Endothelial cell of umbilical vein (primary cell): ENCODE data around the gene ZC3H15. TPM values are rescaled to one million over a fixed set of nuclear protein-coding genes. Genes with fewer than 3 reads are reported as not detected.

Experiments used
- BruUV-seq: library from RNA; stranded (reverse); fragments of 400-500 nt; replicated peaks from 2 replicates; lab custom pipeline; 2021; lab: Mats Ljungman, UMichigan
- CTCF ChIA-PET: fragments of 300-600, 350-600 bp; sonication (Branson Sonifier 250); formaldehyde crosslinking; loops from one replicate; lab custom pipeline; 2021; ENCODE audit warnings: antibody characterized with exemption, inconsistent platforms; lab: Charles Lee
- POLR2A ChIA-PET: fragments of 300-600, 350-600 bp; sonication (Branson Sonifier 250); formaldehyde crosslinking; loops from one replicate; lab custom pipeline; 2021; ENCODE audit warnings: antibody characterized with exemption, inconsistent platforms; lab: Charles Lee
- DNase-seq: peaks from one replicate; pipeline ENCODE4 v3.0.0-alpha.2; 2011; ENCODE audit warnings: low read depth, low spot score
- FAIRE-seq: peaks from 2 replicates; lab custom pipeline; 2011; peaks lifted over from hg19 to GRCh38; lab: Jason Lieb, UNC
- H2AFZ ChIP-seq: 2 replicates; pipeline ENCODE4 v1.6.0; 2012; ENCODE audit warnings: low read depth, low read length, control low read depth, inconsistent platforms
- H3K27ac ChIP-seq: 2 replicates; pipeline ENCODE4 v1.5.1; 2011; ENCODE audit warnings: low read depth, mild to moderate bottlenecking, control low read depth, low read length, moderate library complexity; ENCODE audit not compliant: insufficient read depth
- H3K27me3 ChIP-seq, 2 experiments: 2 replicates each; pipeline versions ENCODE4 v1.6.0 to v1.6.1; 2011; ENCODE audit warnings: low read length in 2 of 2, mixed read lengths in 1 of 2; ENCODE audit not compliant: control insufficient read depth in 2 of 2, insufficient read depth in 2 of 2
- H3K36me3 ChIP-seq, 2 experiments: 2 replicates in 1 of 2; 3 replicates in 1 of 2; pipeline ENCODE4 v1.5.1; 2011; ENCODE audit warnings: low read length in 2 of 2, mild to moderate bottlenecking in 1 of 2, moderate library complexity in 1 of 2; ENCODE audit not compliant: control insufficient read depth in 2 of 2, insufficient read depth in 2 of 2; ENCODE audit errors: extremely low read depth in 1 of 2
- H3K4me1 ChIP-seq: 3 replicates; pipeline ENCODE4 v1.5.1; 2011; ENCODE audit warnings: mild to moderate bottlenecking, low read length; ENCODE audit not compliant: control insufficient read depth, insufficient read depth; ENCODE audit errors: extremely low read depth
- H3K4me2 ChIP-seq: 2 replicates; pipeline ENCODE4 v1.6.1; 2011; ENCODE audit warnings: low read length, control low read depth, mixed read lengths; ENCODE audit not compliant: insufficient read depth
- H3K4me3 ChIP-seq, 3 experiments: fragments of 200-600 bp in 1 of 3; sonication (generic), shearing (Covaris generic) in 1 of 3; replicated peaks in 1 of 3; 2 replicates each; pipeline ENCODE4 v1.5.1; 2011 to 2016; ENCODE audit warnings: control low read depth in 3 of 3, low read length in 3 of 3, mild to moderate bottlenecking in 2 of 3, inconsistent platforms in 1 of 3, low read depth in 1 of 3, moderate library complexity in 1 of 3; ENCODE audit not compliant: insufficient read depth in 1 of 3
- H3K79me2 ChIP-seq: 2 replicates; pipeline ENCODE4 v1.6.0; 2012; ENCODE audit warnings: low read length, inconsistent platforms; ENCODE audit not compliant: control insufficient read depth, insufficient read depth
- H3K9ac ChIP-seq: replicated peaks from 2 replicates; pipeline ENCODE3; 2011; ENCODE audit warnings: low read length, control low read depth; ENCODE audit not compliant: insufficient read depth; ENCODE audit errors: extremely low read depth
- H3K9me1 ChIP-seq: replicated peaks from 3 replicates; pipeline ENCODE4 v1.6.0; 2011; ENCODE audit warnings: mild to moderate bottlenecking, low read length; ENCODE audit not compliant: control insufficient read depth, insufficient read depth; ENCODE audit errors: extremely low read depth
- H3K9me3 ChIP-seq: replicated peaks from 2 replicates; pipeline ENCODE4 v1.5.1; 2012; ENCODE audit warnings: low read length, inconsistent platforms; ENCODE audit not compliant: control insufficient read depth, insufficient read depth
- H4K20me1 ChIP-seq: replicated peaks from 2 replicates; pipeline ENCODE3; 2011; ENCODE audit warnings: mild to moderate bottlenecking, low read length; ENCODE audit not compliant: control insufficient read depth, insufficient read depth; ENCODE audit errors: extremely low read depth
- CTCF ChIP-seq, 2 donors: IDR thresholded peaks; 1 replicate in 1 of 2; 2 replicates in 1 of 2; pipeline ENCODE4 v1.5.1; 2011; ENCODE audit warnings: low read length in 2 of 2, mild to moderate bottlenecking in 2 of 2, moderate library complexity in 2 of 2, control low read depth in 1 of 2, inconsistent platforms in 1 of 2, low read depth in 1 of 2; ENCODE audit not compliant: insufficient read depth in 1 of 2; ENCODE audit errors: extremely low read depth in 1 of 2
- EZH2 ChIP-seq: IDR thresholded peaks from 2 replicates; pipeline ENCODE4 v1.6.1; 2012; ENCODE audit warnings: borderline replicate concordance, low read depth, mild to moderate bottlenecking, moderate library complexity, low read length, inconsistent platforms; ENCODE audit not compliant: severe bottlenecking
- FOS ChIP-seq: IDR thresholded peaks from 2 replicates; pipeline ENCODE4 v1.6.1; 2011; ENCODE audit warnings: mild to moderate bottlenecking, low read length, moderate library complexity, borderline replicate concordance; ENCODE audit not compliant: insufficient read depth
- GATA2 ChIP-seq: IDR thresholded peaks from 2 replicates; pipeline ENCODE4 v1.7.0; 2011; ENCODE audit warnings: low read depth, mild to moderate bottlenecking, moderate library complexity, mixed read lengths, low read length; ENCODE audit not compliant: insufficient read length, insufficient read depth
- MAX ChIP-seq: IDR thresholded peaks from 2 replicates; pipeline ENCODE4 v1.6.1; 2011; ENCODE audit not compliant: insufficient read depth, insufficient read length
- MYC ChIP-seq: IDR thresholded peaks from one replicate; pipeline ENCODE4 v1.6.1; 2011; ENCODE audit warnings: mild to moderate bottlenecking, low read depth, low read length
- POLR2A ChIP-seq: IDR thresholded peaks from 2 replicates; pipeline ENCODE4 v1.6.1; 2012; ENCODE audit warnings: low read depth, mild to moderate bottlenecking, control low read depth, low read length
- POLR2AphosphoS5 ChIP-seq: IDR thresholded peaks from 2 replicates; pipeline ENCODE4 v1.6.1; 2012; ENCODE audit warnings: low read depth, mild to moderate bottlenecking, control low read depth, low read length, moderate library complexity; ENCODE audit not compliant: insufficient read depth
- dilution Hi-C: fragments of 300-500 bp; cut with MboI; formaldehyde crosslinking; loops from one replicate; pipeline ENCODE4 v1.15.0; 2019; ENCODE audit warnings: low sequenced_read_pairs; ENCODE audit not compliant: extremely low pct_ligation_motif_present
- intact Hi-C: fragments of 100-400 bp; cut with micrococcal nuclease; formaldehyde crosslinking; loops from one replicate; pipeline ENCODE4 v1.10.0; 2022
- polyA plus RNA-seq, 4 experiments: library from polyadenylated mRNA; depleted of rRNA in 3 of 4; stranded (reverse) in 3 of 4; unstranded in 1 of 4; fragments of >200 nt; gene quantifications; 2 replicates each; pipeline versions ENCODE4 v1.2.1 to v1.2.3, GENCODE V29; 2011 to 2012; ENCODE audit warnings: missing spikeins in 1 of 4
- total RNA-seq: library from RNA; stranded (reverse); gene quantifications from 2 replicates; pipeline ENCODE4 v1.2.3, GENCODE V29; 2021

The ZC3H15 gene
- total and polyA plus RNA-seq, 2 donors (not counting 3 experiments of a cell fraction or from before 2014, with no cell fraction given): 24.1 to 65.1 TPM

GRCh38 chr2:186515376-186515775, 29.3 kb downstream of the ZC3H15 start:
- Histone ChIP-seq H3K9ac (no peak overlapping the region), H3K27me3 (no peaks in the 10 kb centered on the region), H3K79me2 (peaks cover 6% of the 10 kb centered on the region), H3K36me3 (peaks cover 0 to 3% of the 10 kb centered on the region in 2 experiments), H4K20me1 (no peaks in the 10 kb centered on the region), H3K4me2 (no peak overlapping the region), H3K9me3 (no peaks in the 10 kb centered on the region), H3K27ac (no peak overlapping the region), H3K9me1 (no peaks in the 10 kb centered on the region), H2AFZ (no peak overlapping the region), H3K4me3 (no peak overlapping the region), H3K4me1 (no peaks in the 10 kb centered on the region)
- CTCF ChIA-PET: no interaction called here
- TF ChIP-seq MYC: no peak
- TF ChIP-seq EZH2: no peak
- TF ChIP-seq FOS: no peak
- TF ChIP-seq CTCF (IDR thresholded peaks at IDR 0.05; ENCODE audit: extremely low read depth in 1 of 2, insufficient read depth in 1 of 2, low read depth in 1 of 2, low read length in 2 of 2): no peak
- TF ChIP-seq POLR2AphosphoS5: no peak
- TF ChIP-seq MAX: no peak
- no peak for TF ChIP-seq GATA2
- TF ChIP-seq POLR2A: no peak
- dilution Hi-C loops: no loop called here
- DNase-seq (no peak), FAIRE-seq (no peak)
- intact Hi-C loops: no loop called here
- POLR2A ChIA-PET: no interaction called here
- no TSS peak for BruUV-seq
